RWPE2 (cell line): Measurements from ENCODE around the gene DKK1.
A peak's percentile ranks its signal among the peaks of the same experiment; 100 is the strongest.

Source experiments
- ATAC-seq: fragments of 200-7000 bp; cut with Tn5 transposase; 3 replicates; pipeline ENCODE4 v1.9.1; 2021; ENCODE audit warnings: low read depth
- DNase-seq: peaks from one replicate; pipeline ENCODE4 v3.0.0-alpha.2; 2020; ENCODE audit warnings: low spot score
- H3K27ac ChIP-seq: fragments of 450-650 bp; 2 replicates; pipeline ENCODE4 v1.5.1; 2017; ENCODE audit warnings: mild to moderate bottlenecking; ENCODE audit not compliant: poor library complexity, severe bottlenecking
- H3K27me3 ChIP-seq: fragments of 250-450 bp; sonication (Bioruptor Pico); 2 replicates; pipeline ENCODE4 v1.5.1; 2021; ENCODE audit warnings: mild to moderate bottlenecking, moderate library complexity; ENCODE audit not compliant: insufficient read depth, poor library complexity, severe bottlenecking
- H3K36me3 ChIP-seq: fragments of 250-450 bp; sonication (Bioruptor Pico); 2 replicates; pipeline ENCODE4 v1.5.1; 2020; ENCODE audit warnings: low read depth, mild to moderate bottlenecking, moderate library complexity
- H3K4me1 ChIP-seq: fragments of 250-450 bp; sonication (Bioruptor Pico); 2 replicates; pipeline ENCODE4 v1.5.1; 2021; ENCODE audit warnings: mild to moderate bottlenecking, moderate library complexity; ENCODE audit not compliant: insufficient read depth, poor library complexity, severe bottlenecking
- H3K4me3 ChIP-seq: fragments of 250-450 bp; sonication (Bioruptor Pico); 2 replicates; pipeline ENCODE4 v1.5.1; 2021; ENCODE audit warnings: mild to moderate bottlenecking, moderate library complexity; ENCODE audit not compliant: severe bottlenecking
- H3K9me3 ChIP-seq: fragments of 250-450 bp; sonication (Bioruptor Pico); 2 replicates; pipeline ENCODE4 v1.5.1; 2021; ENCODE audit warnings: mild to moderate bottlenecking, moderate library complexity; ENCODE audit not compliant: severe bottlenecking
- CTCF ChIP-seq: fragments of 450-650 bp; IDR thresholded peaks from one replicate; pipeline ENCODE4 v1.5.1; 2017; ENCODE audit warnings: mild to moderate bottlenecking, moderate library complexity; ENCODE audit not compliant: poor library complexity, severe bottlenecking

Gene DKK1

GRCh38 chr10:52308251-52309031 lies 5.6 kb upstream of the DKK1 start:
- ATAC-seq (peak; percentile 82), DNase-seq (no peak)
- no peaks in the 10 kb centered on the region for H3K27me3 ChIP-seq
- no peaks in the 10 kb centered on the region for H3K4me1 ChIP-seq
- peak overlapping the region; percentile 23 for H3K4me3 ChIP-seq
- peak; percentile 93 for TF ChIP-seq CTCF
- H3K36me3 ChIP-seq, result no peaks in the 10 kb centered on the region
- no peak overlapping the region for H3K27ac ChIP-seq
- no peaks in the 10 kb centered on the region for H3K9me3 ChIP-seq

- no peak for ATAC-seq
- H3K4me1 ChIP-seq, result peaks cover 8% of the 10 kb centered on the region
- no peak overlapping the region for H3K4me3 ChIP-seq
Measured at GRCh38 chr10:52312942-52313255, 1.2 kb upstream of the DKK1 start.

GRCh38 chr10:52313256-52313932 lies 687 bp upstream of the DKK1 start:
- DNase-seq, result no peak
- TF ChIP-seq CTCF, result no peak
- H3K4me1 ChIP-seq, result peaks cover 13% of the 10 kb centered on the region
- H3K4me3 ChIP-seq, result peak overlapping the region; percentile 66
- peak overlapping the region; percentile 100 for H3K27ac ChIP-seq
- H3K27me3 ChIP-seq, result no peaks in the 10 kb centered on the region
- H3K9me3 ChIP-seq, result no peaks in the 10 kb centered on the region
- H3K36me3 ChIP-seq, result peaks cover 33% of the 10 kb centered on the region
- no peak for ATAC-seq

More at GRCh38 chr10:52312942-52313255, 1.2 kb upstream of the DKK1 start:
- Histone ChIP-seq H3K36me3 (peaks cover 28% of the 10 kb centered on the region), H3K27me3 (no peaks in the 10 kb centered on the region), H3K9me3 (no peaks in the 10 kb centered on the region), H3K27ac (no peak overlapping the region)
- no peak for TF ChIP-seq CTCF
- DNase-seq, result no peak

GRCh38 chr10:52314822-52315552 lies 906 bp downstream of the DKK1 start:
- peaks cover 41% of the 10 kb centered on the region for H3K36me3 ChIP-seq
- H3K9me3 ChIP-seq, result no peaks in the 10 kb centered on the region
- no peak for TF ChIP-seq CTCF
- no peak for DNase-seq
- ATAC-seq, result peak; percentile 6
- H3K4me3 ChIP-seq, result peak overlapping the region; percentile 66
- H3K4me1 ChIP-seq, result peaks cover 24% of the 10 kb centered on the region
- H3K27me3 ChIP-seq, result no peaks in the 10 kb centered on the region
- H3K27ac ChIP-seq, result peak overlapping the region; percentile 100
